HepG2 (cell line): Measurements from ENCODE around the gene RPL19. TPM values are rescaled to one million over a fixed set of nuclear protein-coding genes. Genes with fewer than 3 reads are reported as not detected.

ENCODE experiments used
- CBX2 ChIP-seq, 2 experiments: fragments of 200-600 bp in 1 of 2; sonication (generic); formaldehyde crosslinking in 1 of 2; IDR thresholded peaks; 2 replicates each; pipeline versions ENCODE4 v1.7.0 to v1.8.1; 2018 to 2022; ENCODE audit warnings: low read depth in 2 of 2, low read length in 1 of 2, mild to moderate bottlenecking in 1 of 2, missing genetic modification reagents in 1 of 2
- CHD4 ChIP-seq: fragments of 200-600 bp; sonication (generic); IDR thresholded peaks from 2 replicates; pipeline ENCODE4 v1.7.0; 2017; ENCODE audit warnings: mild to moderate bottlenecking, low read length, borderline replicate concordance
- CTCF ChIP-seq: sonication (generic); formaldehyde crosslinking; IDR thresholded peaks from 2 replicates; pipeline ENCODE4 v1.5.0; 2020; ENCODE audit warnings: mild to moderate bottlenecking, missing genetic modification reagents, moderate library complexity
- POLR2AphosphoS5 ChIP-seq: IDR thresholded peaks from 2 replicates; pipeline ENCODE4 v1.6.1; 2012; ENCODE audit warnings: low read depth, low read length
- ZBTB25 ChIP-seq: IDR thresholded peaks from 2 replicates; pipeline ENCODE4 v1.6.1; 2018; ENCODE audit warnings: missing genetic modification reagents
- ZBTB33 ChIP-seq: sonication (generic); formaldehyde crosslinking; IDR thresholded peaks from 2 replicates; pipeline ENCODE4 v1.4.0; 2020; ENCODE audit warnings: missing genetic modification reagents
- ZNF12 ChIP-seq: sonication (generic); formaldehyde crosslinking; IDR thresholded peaks from 2 replicates; pipeline ENCODE4 v1.5.0; 2020; ENCODE audit warnings: missing genetic modification reagents
- ZNF687 ChIP-seq: sonication (generic); formaldehyde crosslinking; IDR thresholded peaks from 2 replicates; pipeline ENCODE4 v1.5.1; 2020; ENCODE audit warnings: mild to moderate bottlenecking, missing genetic modification reagents, moderate library complexity
- ZNF777 ChIP-seq: sonication (generic); formaldehyde crosslinking; IDR thresholded peaks from 2 replicates; pipeline ENCODE4 v1.4.0; 2020; ENCODE audit warnings: missing genetic modification reagents
- polyA plus RNA-seq, 8 experiments: library from polyadenylated mRNA; depleted of rRNA in 3 of 8; stranded (reverse) in 7 of 8; unstranded in 1 of 8; fragments of >200 nt; fragmentation: Illumina TruSeq in 4 of 8; extraction: Trizol in 4 of 8; gene quantifications; 2 replicates each; pipeline versions ENCODE4 v1.2.1 to v1.2.3, GENCODE V29; 2011 to 2016; ENCODE audit warnings: low read depth in 4 of 8, missing spikeins in 1 of 8, mixed read lengths in 1 of 8; ENCODE audit not compliant: insufficient read depth in 1 of 8
- total RNA-seq, 5 experiments: library from RNA; depleted of rRNA; stranded (reverse); fragments of >200 nt; fragmentation: Illumina TruSeq; extraction: Trizol; gene quantifications; 2 replicates each; pipeline ENCODE4 v1.2.3, GENCODE V29; 2016; ENCODE audit warnings: low read depth in 1 of 5

RPL19 gene
- total and polyA plus RNA-seq, 2 of the 13 experiments (the other 11 are each of a cell fraction or from before 2014, with no cell fraction given) = 2,522 to 2,768 TPM

- TF ChIP-seq ZBTB33 (CRISPR knock-in tag) = 0 out of 2 replicates have a peak, but pooled peaks have one; percentile 34
- TF ChIP-seq ZBTB25 (CRISPR knock-in tag) = no peak
- no peak for TF ChIP-seq CBX2 (IDR thresholded peaks at IDR 0.05; ENCODE audit: low read depth, low read length)
- TF ChIP-seq CBX2 (CRISPR knock-in tag; IDR thresholded peaks at IDR 0.05; ENCODE audit: low read depth) = no peak
- peak; percentile 86 for TF ChIP-seq CTCF (CRISPR knock-in tag)
- TF ChIP-seq POLR2AphosphoS5 = no peak
- no peak for TF ChIP-seq CHD4
- no peak for TF ChIP-seq ZNF777
- no peak for TF ChIP-seq ZNF12 (CRISPR knock-in tag)
- peak; percentile 40; the same call in 1 of the 2 replicates for TF ChIP-seq ZNF687 (CRISPR knock-in tag)
These were observed 25.0 kb upstream of the RPL19 start (continued) for GRCh38 chr17:39174920-39175694.
